H1 (cell line): Measurements from ENCODE around the gene ARHGAP22. TPM values are rescaled to one million over a fixed set of nuclear protein-coding genes. Genes with fewer than 3 reads are reported as not detected.

Experiments used
- CTCF ChIA-PET: fragments of 300-600 bp; sonication (Branson Sonifier 250); formaldehyde crosslinking; loops from one replicate; lab custom pipeline; 2021; ENCODE audit not compliant: partially characterized antibody; lab: Charles Lee
- POLR2A ChIA-PET: fragments of 300-600 bp; sonication (Branson Sonifier 250); formaldehyde crosslinking; loops from one replicate; lab custom pipeline; 2021; ENCODE audit warnings: inconsistent platforms; ENCODE audit not compliant: partially characterized antibody; lab: Charles Lee
- DNase-seq, 2 experiments: peaks; one replicate each; pipeline versions ENCODE4 v3.0.0 to v3.0.0-alpha.2; 2010 to 2022; ENCODE audit warnings: low spot score in 2 of 2, low read depth in 1 of 2, mixed read lengths in 1 of 2
- FAIRE-seq: peaks from 2 replicates; lab custom pipeline; 2011; peaks lifted over from hg19 to GRCh38; lab: Jason Lieb, UNC
- H2AFZ ChIP-seq: 2 replicates; pipeline ENCODE4 v1.8.1; 2012; ENCODE audit warnings: low read length, inconsistent platforms
- H2AK5ac ChIP-seq: 2 replicates; pipeline ENCODE4 v1.6.1; 2013; ENCODE audit warnings: low read depth, low read length
- H2BK120ac ChIP-seq: replicated peaks from 2 replicates; pipeline ENCODE3; 2013; ENCODE audit warnings: low read depth, low read length, inconsistent platforms
- H2BK12ac ChIP-seq: 2 replicates; pipeline ENCODE4 v1.6.1; 2013; ENCODE audit warnings: low read depth, low read length
- H2BK15ac ChIP-seq: 2 replicates; pipeline ENCODE4 v1.6.1; 2013; ENCODE audit warnings: low read length
- H2BK20ac ChIP-seq: 2 replicates; pipeline ENCODE4 v1.6.1; 2013; ENCODE audit warnings: low read length
- H2BK5ac ChIP-seq: 2 replicates; pipeline ENCODE4 v1.6.1; 2013; ENCODE audit warnings: low read depth, low read length
- H3K14ac ChIP-seq: 2 replicates; pipeline ENCODE4 v1.6.1; 2013; ENCODE audit warnings: inconsistent platforms; ENCODE audit not compliant: insufficient read length
- H3K18ac ChIP-seq: 2 replicates; pipeline ENCODE4 v1.6.1; 2013; ENCODE audit warnings: low read length; ENCODE audit errors: extremely low read depth
- H3K23ac ChIP-seq: 2 replicates; pipeline ENCODE4 v1.6.1; 2013; ENCODE audit warnings: inconsistent platforms; ENCODE audit not compliant: insufficient read length
- H3K23me2 ChIP-seq: 2 replicates; pipeline ENCODE4 v1.6.1; 2013; ENCODE audit warnings: low read depth, low read length
- H3K27ac ChIP-seq: 2 replicates; pipeline ENCODE4 v1.6.1; 2011; ENCODE audit warnings: low read depth, low read length, inconsistent platforms
- H3K27me3 ChIP-seq, 4 experiments: replicated peaks in 1 of 4; 1 replicate in 1 of 4; 2 replicates in 3 of 4; pipeline versions ENCODE4 v1.6.1 to v1.8.1; 2011 to 2013; ENCODE audit warnings: low read length in 3 of 4, mild to moderate bottlenecking in 3 of 4, inconsistent platforms in 2 of 4, mixed read lengths in 2 of 4, moderate library complexity in 1 of 4; ENCODE audit not compliant: control insufficient read depth in 3 of 4, insufficient read depth in 3 of 4; ENCODE audit errors: extremely low read depth in 1 of 4
- H3K36me3 ChIP-seq, 4 experiments: 2 replicates each; pipeline versions ENCODE4 v1.6.1 to v1.8.1; 2011 to 2013; ENCODE audit warnings: mild to moderate bottlenecking in 4 of 4, low read length in 3 of 4, moderate library complexity in 2 of 4, control low read depth in 1 of 4, inconsistent platforms in 1 of 4; ENCODE audit not compliant: insufficient read depth in 4 of 4, control insufficient read depth in 2 of 4
- H3K4ac ChIP-seq: replicated peaks from 2 replicates; pipeline ENCODE3; 2013; ENCODE audit warnings: low read length, low read depth, mixed read lengths, inconsistent platforms; ENCODE audit not compliant: insufficient read length
- H3K4me1 ChIP-seq, 4 experiments: replicated peaks in 1 of 4; 1 replicate in 1 of 4; 2 replicates in 3 of 4; pipeline versions ENCODE4 v1.6.1 to v1.8.1; 2011 to 2013; ENCODE audit warnings: low read length in 3 of 4, inconsistent platforms in 2 of 4, mixed read lengths in 1 of 4; ENCODE audit not compliant: insufficient read depth in 4 of 4, control insufficient read depth in 3 of 4
- H3K4me2 ChIP-seq, 2 experiments: 2 replicates each; pipeline versions ENCODE4 v1.6.1 to v1.8.1; 2011 to 2013; ENCODE audit warnings: low read depth in 2 of 2, low read length in 2 of 2, control low read depth in 1 of 2, inconsistent platforms in 1 of 2, mild to moderate bottlenecking in 1 of 2; ENCODE audit not compliant: insufficient read depth in 1 of 2
- H3K4me3 ChIP-seq, 4 experiments: fragments of 200-600, 300-600 bp in 1 of 4; sonication (generic), shearing (Covaris generic), sonication (Bioruptor Twin) in 1 of 4; 2 replicates each; pipeline versions ENCODE4 v1.5.1 to v1.8.1; 2011 to 2016; ENCODE audit warnings: low read length in 4 of 4, low read depth in 3 of 4, control low read depth in 2 of 4, inconsistent platforms in 2 of 4, mild to moderate bottlenecking in 2 of 4, mixed read lengths in 1 of 4, moderate library complexity in 1 of 4; ENCODE audit not compliant: insufficient read depth in 2 of 4; ENCODE audit errors: extremely low read depth in 1 of 4
- H3K56ac ChIP-seq: replicated peaks from 2 replicates; pipeline ENCODE3; 2013; ENCODE audit warnings: low read depth, mild to moderate bottlenecking, mixed read lengths, low read length, inconsistent platforms; ENCODE audit not compliant: insufficient read length
- H3K79me1 ChIP-seq: 2 replicates; pipeline ENCODE4 v1.6.1; 2013; ENCODE audit warnings: low read depth, low read length, control low read depth
- H3K79me2 ChIP-seq, 2 experiments: 2 replicates each; pipeline versions ENCODE4 v1.6.1 to v1.8.1; 2012 to 2013; ENCODE audit warnings: low read length in 2 of 2, mild to moderate bottlenecking in 2 of 2, inconsistent platforms in 1 of 2; ENCODE audit not compliant: insufficient read depth in 2 of 2, control insufficient read depth in 1 of 2
- H3K9ac ChIP-seq, 4 experiments: replicated peaks in 1 of 4; 1 replicate in 1 of 4; 2 replicates in 3 of 4; pipeline versions ENCODE4 v1.6.1 to v1.8.1; 2011 to 2013; ENCODE audit warnings: low read depth in 3 of 4, low read length in 3 of 4, control low read depth in 2 of 4, mild to moderate bottlenecking in 2 of 4, moderate library complexity in 2 of 4, inconsistent platforms in 1 of 4; ENCODE audit errors: extremely low read depth in 1 of 4
- H3K9me3 ChIP-seq, 2 experiments: 2 replicates each; pipeline versions ENCODE4 v1.6.1 to v1.8.1; 2012 to 2013; ENCODE audit warnings: mild to moderate bottlenecking in 2 of 2, moderate library complexity in 2 of 2, control low read depth in 1 of 2, inconsistent platforms in 1 of 2, low read depth in 1 of 2, low read length in 1 of 2, mixed read lengths in 1 of 2; ENCODE audit not compliant: insufficient read depth in 2 of 2
- H4K20me1 ChIP-seq, 2 experiments: replicated peaks in 1 of 2; 2 replicates each; pipeline versions ENCODE3 to v1.8.1; 2011 to 2013; ENCODE audit warnings: inconsistent platforms in 2 of 2, low read length in 2 of 2, mild to moderate bottlenecking in 1 of 2; ENCODE audit not compliant: insufficient read depth in 2 of 2, control insufficient read depth in 1 of 2
- H4K5ac ChIP-seq: 2 replicates; pipeline ENCODE4 v1.6.1; 2013; ENCODE audit warnings: low read length, low read depth, mixed read lengths, inconsistent platforms; ENCODE audit not compliant: insufficient read length
- H4K8ac ChIP-seq: 2 replicates; pipeline ENCODE4 v1.8.0; 2013; ENCODE audit warnings: mild to moderate bottlenecking, moderate library complexity, low read length, inconsistent platforms; ENCODE audit not compliant: insufficient read depth; ENCODE audit errors: extremely low read depth
- H4K91ac ChIP-seq: replicated peaks from 2 replicates; pipeline ENCODE3; 2013; ENCODE audit warnings: low read length, mixed read lengths, inconsistent platforms; ENCODE audit not compliant: insufficient read length
- BACH1 ChIP-seq: IDR thresholded peaks from 2 replicates; pipeline ENCODE4 v1.6.1; 2012; ENCODE audit warnings: low read length, improper control_type of control experiment
- CHD2 ChIP-seq: IDR thresholded peaks from 2 replicates; pipeline ENCODE4 v1.6.1; 2012; ENCODE audit warnings: low read length, improper control_type of control experiment
- EZH2 ChIP-seq: fragments of 200-600 bp; sonication (generic); IDR thresholded peaks from 2 replicates; pipeline ENCODE4 v1.7.1; 2012; ENCODE audit warnings: low read depth, mild to moderate bottlenecking, moderate library complexity, low read length, inconsistent platforms; ENCODE audit not compliant: severe bottlenecking
- JUN ChIP-seq: IDR thresholded peaks from 2 replicates; pipeline ENCODE4 v1.6.1; 2011; ENCODE audit warnings: low read depth, mild to moderate bottlenecking, improper control_type of control experiment, low read length
- KDM1A ChIP-seq: fragments of 200-600, 300-600 bp; sonication (generic); IDR thresholded peaks from 2 replicates; pipeline ENCODE4 v1.7.1; 2016; ENCODE audit warnings: mild to moderate bottlenecking, low read length, borderline replicate concordance
- MAFK ChIP-seq: IDR thresholded peaks from 2 replicates; pipeline ENCODE4 v1.6.1; 2012; ENCODE audit warnings: low read depth, mild to moderate bottlenecking, improper control_type of control experiment, low read length
- RBBP5 ChIP-seq: IDR thresholded peaks from 2 replicates; pipeline ENCODE4 v1.7.1; 2012; ENCODE audit warnings: low read depth, mild to moderate bottlenecking, inconsistent platforms, low read length, moderate library complexity, borderline replicate concordance
- SIRT6 ChIP-seq: IDR thresholded peaks from one replicate; pipeline ENCODE4 v1.7.1; 2012; ENCODE audit warnings: low read length, inconsistent platforms
- SIX5 ChIP-seq: IDR thresholded peaks from 2 replicates; pipeline ENCODE4 v1.6.1; 2011; ENCODE audit warnings: mild to moderate bottlenecking, low read depth, low read length
- SP1 ChIP-seq: IDR thresholded peaks from 2 replicates; pipeline ENCODE4 v1.6.1; 2011; ENCODE audit warnings: low read depth, low read length
- SUZ12 ChIP-seq: fragments of 200-600 bp; sonication (generic); IDR thresholded peaks from 2 replicates; pipeline ENCODE4 v1.6.1; 2012; ENCODE audit warnings: mild to moderate bottlenecking, inconsistent platforms, low read length, moderate library complexity, mixed read lengths
- TBP ChIP-seq: IDR thresholded peaks from 2 replicates; pipeline ENCODE4 v1.6.1; 2011; ENCODE audit warnings: low read depth, low read length, improper control_type of control experiment
- TCF12 ChIP-seq: IDR thresholded peaks from 2 replicates; pipeline ENCODE4 v1.6.1; 2011; ENCODE audit warnings: low read depth, mild to moderate bottlenecking, low read length
- TEAD4 ChIP-seq: IDR thresholded peaks from 2 replicates; pipeline ENCODE4 v1.6.1; 2012; ENCODE audit warnings: low read depth, low read length, inconsistent platforms, mixed read lengths
- WGBS, 2 experiments: shearing (Covaris generic) in 1 of 2; methylation state at CpG; one replicate each; pipeline versions ENCODE4 v1.1.6 to v1.1.7; 2013 to 2015; ENCODE audit warnings: low lambda C conversion rate in 2 of 2, mixed read lengths in 2 of 2, inconsistent platforms in 1 of 2, low coverage in 1 of 2, missing lambda C conversion rate in 1 of 2; ENCODE audit not compliant: insufficient replicate concordance in 2 of 2, insufficient coverage in 1 of 2, insufficient read length in 1 of 2; ENCODE audit errors: extremely low coverage in 1 of 2, missing lambda C conversion rate in 1 of 2; 5-methylcytosine and 5-hydroxymethylcytosine counted together
- polyA plus RNA-seq, 7 experiments: library from polyadenylated mRNA; depleted of rRNA in 3 of 7; stranded (reverse) in 5 of 7; unstranded in 2 of 7; fragments of >200 nt in 5 of 7; fragments of 200-250 nt in 2 of 7; gene quantifications; 1 replicate in 5 of 7; 2 replicates in 1 of 7; 4 replicates in 1 of 7; pipeline versions ENCODE4 v1.2.1 to v1.2.3, GENCODE V29; 2011 to 2013; ENCODE audit warnings: missing spikeins in 2 of 7, mixed read lengths in 2 of 7
- total RNA-seq: library from RNA; stranded (reverse); fragmentation: NEBNext Ultra II Directional; extraction: Animal tissue kit (Norgen Biotek cat#: 25700); gene quantifications from 2 replicates; pipeline ENCODE4 v1.2.1, GENCODE V29; 2021

The ARHGAP22 gene
- total and polyA plus RNA-seq, 2 of the 8 experiments (the other 6 are each of a cell fraction or from before 2014, with no cell fraction given) = 3.6 to 11.2 TPM

GRCh38 chr10:48518986-48519385 is 85.9 kb downstream of the ARHGAP22 start:
- no peaks in the 10 kb centered on the region for H3K9me3 ChIP-seq
- no peak overlapping the region for H2AFZ ChIP-seq
- H2BK20ac ChIP-seq = no peak overlapping the region
- H4K8ac ChIP-seq = no peak overlapping the region
- no peak overlapping the region for H3K27ac ChIP-seq
- H3K4ac ChIP-seq = no peak overlapping the region
- H2BK12ac ChIP-seq = peak overlapping the region; percentile 17; the same call in 1 of the 2 replicates
- H3K79me2 ChIP-seq = peaks cover 0 to 23% of the 10 kb centered on the region in 2 experiments; a peak in 2 of 4 replicates
- H2BK15ac ChIP-seq = no peak overlapping the region
- H2AK5ac ChIP-seq = peak overlapping the region; percentile 75; the same call in 1 of the 2 replicates
- no peaks in the 10 kb centered on the region; a peak in 2 of 8 replicates for H3K36me3 ChIP-seq
- no peak overlapping the region for H4K5ac ChIP-seq
- no peak overlapping the region for H4K91ac ChIP-seq
- no peak overlapping the region for H3K23ac ChIP-seq
- no peak overlapping the region for H3K4me3 ChIP-seq
- H3K79me1 ChIP-seq = peaks cover 12% of the 10 kb centered on the region
- no peak overlapping the region for H3K18ac ChIP-seq
- CTCF ChIA-PET = interaction anchor here (1.0 to 1.9 kb wide), 7 partner anchors 9 to 137 kb away, joined by 3 to 4 read pairs (median 4); no protein-coding TSS in a partner anchor
- H3K4me1 ChIP-seq = peaks cover 0 to 17% (median 3%) of the 10 kb centered on the region in 4 experiments; a peak in 5 of 7 replicates
- TF ChIP-seq KDM1A (no peak), CHD2 (no peak), EZH2 (no peak), BACH1 (no peak), SIRT6 (no peak), SIX5 (no peak), SUZ12 (no peak), TEAD4 (no peak), TCF12 (no peak), JUN (no peak), TBP (no peak), RBBP5 (no peak), MAFK (no peak), SP1 (no peak)
- TF ChIP-seq, all 59 proteins: peak for 0
- no peak overlapping the region for H2BK5ac ChIP-seq
- POLR2A ChIA-PET = interaction anchor here (1.8 kb wide), 1 partner anchor 17 kb away, joined by 6 read pairs; no protein-coding TSS in a partner anchor
- FAIRE-seq (no peak), DNase-seq (peak in 1 of 2 experiments; percentile 37)
- H3K56ac ChIP-seq = no peak overlapping the region
- H3K9ac ChIP-seq = no peak overlapping the region
- WGBS, 2 experiments = 79% methylated on average over 4 of the region's 4 CpGs; no CpG with 5 or more reads in 1 of the 2 experiments
- H3K27me3 ChIP-seq = peaks cover 0 to 2% (median 0%) of the 10 kb centered on the region in 4 experiments; a peak in 1 of 7 replicates
- no peaks in the 10 kb centered on the region; the same call in 1 of the 2 replicates for H3K23me2 ChIP-seq
- peaks cover 0 to 4% of the 10 kb centered on the region in 2 experiments for H4K20me1 ChIP-seq
- H3K4me2 ChIP-seq = no peak overlapping the region
- no peak overlapping the region for H3K14ac ChIP-seq
- H2BK120ac ChIP-seq = no peak overlapping the region
